HG03175 (cell line): ENCODE results near the gene ZNF418.

ENCODE experiments used
- ATAC-seq: cut with Tn5 transposase; IDR thresholded peaks from one replicate; pipeline ENCODE4 v1.9.1; 2021; ENCODE audit warnings: mild to moderate bottlenecking, moderate library complexity; ENCODE audit not compliant: unreplicated experiment

Gene ZNF418

DNA sequence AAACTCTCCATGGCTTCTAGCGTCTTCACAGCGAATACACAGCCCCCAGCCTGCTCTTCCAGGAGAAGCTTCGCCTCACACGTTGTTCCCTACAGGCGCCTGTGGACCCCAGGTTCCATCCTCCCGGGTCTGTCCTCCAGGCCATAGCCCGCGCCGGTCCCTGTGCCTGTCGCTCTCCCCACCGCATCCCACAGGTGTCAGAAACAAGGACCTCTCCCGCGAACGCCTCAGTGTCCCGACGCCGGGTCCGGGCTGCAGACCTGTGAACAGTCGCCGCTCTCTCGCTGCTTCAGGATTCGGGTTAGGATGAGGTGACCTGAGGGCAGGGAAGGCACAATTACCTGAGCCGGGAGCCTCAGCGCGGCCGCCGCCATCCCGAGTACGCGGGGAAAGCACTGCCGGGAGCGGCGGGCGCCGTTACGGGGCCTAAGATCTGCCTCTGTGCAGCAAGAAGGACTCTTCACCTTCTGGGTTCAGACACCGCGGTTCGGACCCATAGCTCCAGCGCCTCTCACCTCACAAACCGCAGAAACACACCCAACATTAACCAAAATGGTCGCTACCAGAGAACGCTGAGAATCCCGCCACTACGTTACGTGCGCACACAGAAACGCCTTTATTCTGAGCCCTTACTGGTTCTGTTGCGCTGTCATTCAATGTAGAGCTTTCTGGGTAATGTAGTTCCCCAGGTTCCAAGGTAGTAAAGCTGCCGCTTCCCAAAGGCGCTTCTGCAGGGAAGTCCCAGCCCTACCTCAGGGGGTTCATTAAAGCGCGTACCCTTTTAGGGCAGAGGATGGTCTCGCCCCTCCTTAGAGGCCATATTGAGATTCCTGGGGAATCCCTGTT is at the start of gene ZNF418:
ZNF418 (minus strand) TSS at position 583 of the 846 bp plus-strand sequence. CDS start 1,580 bp downstream, outside the sequence.
- peak; percentile 70 for ATAC-seq

DNA sequence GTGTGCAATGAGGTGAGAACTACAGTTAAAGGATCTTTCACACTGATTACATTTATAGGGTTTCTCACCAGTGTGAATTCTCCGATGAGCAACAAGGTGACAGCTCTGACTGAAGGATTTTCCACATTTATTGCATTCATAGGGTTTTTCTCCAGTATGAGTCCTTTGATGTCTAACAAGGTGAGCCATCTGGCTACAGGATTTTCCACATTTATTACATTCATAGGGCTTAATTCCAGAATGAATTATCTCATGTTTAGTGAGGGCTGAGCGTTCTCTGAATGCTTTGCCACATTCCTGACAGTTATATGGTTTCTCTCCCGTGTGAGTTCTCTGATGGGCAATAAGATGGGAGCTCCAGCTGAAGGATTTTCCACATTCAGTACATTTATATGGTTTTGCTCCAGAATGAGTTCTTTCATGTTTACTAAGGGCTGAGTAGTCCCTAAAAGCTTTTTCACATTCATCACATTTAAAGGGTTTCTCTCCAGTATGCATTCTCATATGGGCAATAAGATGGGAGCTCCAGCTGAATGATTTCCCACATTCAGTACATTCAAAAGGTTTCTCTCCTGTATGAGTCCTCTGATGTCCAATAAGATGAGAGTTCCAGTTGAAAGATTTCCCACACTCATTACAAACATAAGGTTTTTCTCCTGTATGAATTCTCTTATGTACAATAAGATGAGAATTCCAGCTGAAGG is 43.5 kb upstream of the ZNF418 start:
- no peak for ATAC-seq

GRCh38 chr19:57974434-57974833 is 39.2 kb upstream of the ZNF418 start, which contains the start of gene C19orf18:
Gene C19orf18 (minus strand): TSS chr19:57974534. CDS start chr19:57974432, 102 bp downstream.
- ATAC-seq = no peak

DNA sequence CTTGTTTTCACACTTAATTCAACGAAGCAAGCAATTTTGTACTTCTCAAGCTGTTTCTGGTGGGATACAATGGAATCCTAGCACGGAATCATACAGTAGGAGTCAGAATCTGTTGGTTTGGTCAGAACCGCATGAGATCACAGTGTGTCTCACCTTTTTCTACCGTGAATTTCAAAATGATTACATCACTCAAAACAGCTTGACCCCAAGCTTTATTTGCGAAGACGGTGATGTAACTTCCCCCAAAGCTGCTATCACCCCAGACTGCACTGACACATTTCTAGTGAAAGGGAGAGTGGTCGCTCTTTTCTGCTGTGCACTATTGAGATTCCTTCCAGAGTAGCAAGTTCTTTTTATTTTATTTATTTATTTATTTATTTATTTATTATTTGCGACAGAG is 29.6 kb upstream of the ZNF418 start:
- ATAC-seq = no peak

DNA sequence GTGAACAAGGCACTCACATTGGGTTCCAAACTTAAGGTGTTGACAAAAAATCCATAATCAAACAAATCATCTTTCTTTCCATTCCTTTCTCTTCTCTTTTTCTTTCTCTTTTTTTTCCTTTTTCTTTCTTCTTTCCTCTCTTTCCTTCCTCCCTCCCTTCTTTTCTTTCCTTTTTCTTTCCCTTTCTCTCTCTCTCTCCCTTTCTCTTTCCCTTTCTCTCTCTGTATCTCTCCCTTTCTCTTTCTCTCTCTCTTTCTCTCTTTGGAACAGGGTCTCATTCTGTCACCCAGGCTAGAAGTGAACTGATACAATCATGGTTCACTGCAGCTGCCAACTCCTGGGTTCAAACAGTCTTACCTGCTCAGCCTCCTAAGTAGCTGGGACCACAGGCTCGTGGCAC is 26.6 kb upstream of the ZNF418 start:
- no peak for ATAC-seq

DNA sequence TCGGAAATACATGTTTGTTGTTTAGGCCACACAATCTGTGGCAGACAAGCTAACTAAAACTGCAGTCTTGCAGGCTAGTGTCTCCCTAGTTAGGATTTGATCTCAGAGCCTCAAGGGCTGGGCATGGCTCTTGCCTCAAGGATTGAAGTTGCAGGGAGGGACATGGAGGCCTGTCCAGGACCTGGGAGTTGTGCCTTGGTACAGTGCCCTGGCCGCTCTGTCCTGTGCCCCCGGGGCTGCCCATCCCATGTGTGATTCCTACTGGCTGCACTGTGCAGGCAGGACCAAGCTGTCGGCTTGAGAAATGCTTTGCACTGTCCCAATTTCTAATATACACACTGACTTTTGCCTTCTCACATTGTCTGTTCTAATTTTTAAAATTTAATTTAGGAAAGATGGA is 19.8 kb upstream of the ZNF418 start:
- ATAC-seq = no peak

GRCh38 chr19:57949702-57950101 is 14.5 kb upstream of the ZNF418 start:
- ATAC-seq = no peak

DNA sequence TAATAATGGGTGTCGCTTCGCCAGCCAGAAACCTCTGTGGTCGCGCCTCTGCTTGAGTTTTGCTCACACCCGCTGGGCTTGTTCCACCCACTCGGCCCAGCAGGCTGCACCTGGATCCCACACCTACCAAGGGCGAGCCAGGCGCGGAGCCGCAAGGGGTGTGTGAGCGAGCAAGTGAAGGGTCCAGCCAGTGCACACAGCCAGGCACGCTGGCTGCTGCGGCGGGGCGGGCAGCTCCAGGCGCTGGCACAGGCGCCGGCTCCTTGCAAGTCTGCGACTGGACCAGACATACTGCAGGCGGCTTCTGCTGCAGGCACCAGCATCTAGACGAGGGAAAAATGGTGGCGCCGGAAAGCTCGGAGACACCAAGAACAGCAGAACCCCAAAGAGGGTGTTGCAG is 14.1 kb upstream of the ZNF418 start:
- ATAC-seq = no peak

DNA sequence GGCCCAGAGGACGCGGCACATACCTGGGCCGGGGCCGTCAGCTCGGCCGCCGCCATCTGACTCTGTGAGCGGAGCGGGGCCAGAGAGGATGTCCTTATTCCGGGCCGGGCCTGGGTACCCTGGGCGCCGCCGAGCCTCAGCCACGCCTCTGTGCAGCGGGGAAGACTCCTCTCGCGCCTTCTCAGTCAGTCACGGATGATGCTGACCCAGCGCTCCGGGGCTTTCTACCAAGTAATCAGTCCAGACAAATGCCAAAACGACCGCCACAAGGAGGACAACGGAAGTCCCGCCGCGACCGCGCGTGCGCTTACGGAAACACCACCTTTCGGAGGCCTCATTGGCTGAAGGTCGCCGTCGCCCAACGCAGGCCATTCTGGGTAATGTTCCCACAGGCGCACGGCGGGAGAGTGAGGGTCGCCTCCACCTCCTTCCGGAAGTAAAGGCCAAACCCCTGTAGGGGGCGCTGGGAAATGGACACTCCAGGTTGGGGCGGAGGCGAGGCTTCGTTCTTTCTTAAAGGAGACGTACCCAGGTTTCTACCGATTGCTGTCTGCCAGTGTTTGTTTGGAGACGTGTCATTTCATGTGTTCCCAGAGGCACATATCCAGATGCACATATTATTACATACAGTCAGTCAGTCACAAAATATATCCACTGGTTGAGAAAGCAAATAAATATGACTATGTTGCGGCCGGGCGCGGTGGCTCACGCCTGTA is 12.4 kb upstream of the ZNF418 start, which contains the start of gene ZNF256:
ZNF256 (minus strand) TSS at position 288 of the 716 bp plus-strand sequence; CDS start at position 56, 232 bp downstream.
- ATAC-seq = peak; percentile 90

GRCh38 chr19:57947088-57947418 is 11.9 kb upstream of the ZNF418 start:
- ATAC-seq = peak; percentile 8

DNA sequence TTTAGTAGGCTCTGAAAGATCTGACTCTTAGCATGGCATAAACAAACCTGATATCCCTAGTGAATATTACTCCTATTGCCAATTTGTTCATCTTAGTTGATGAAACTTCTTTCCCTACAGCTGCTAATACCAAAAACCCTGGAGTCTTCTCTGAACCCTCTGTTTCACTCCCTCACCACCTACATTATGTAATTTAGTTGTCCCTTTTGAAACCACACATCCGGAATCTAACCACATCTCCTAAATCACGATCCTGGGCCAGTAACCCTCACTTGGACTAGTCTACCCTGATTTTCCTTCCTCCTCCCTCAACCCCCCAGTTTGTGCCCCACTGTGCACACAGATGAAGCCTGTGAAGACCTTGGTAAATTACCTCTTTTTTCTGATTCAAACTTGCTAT is 11.1 kb upstream of the ZNF418 start:
- ATAC-seq = no peak

- ATAC-seq = no peak
Measured at GRCh38 chr19:57941593-57941992, 6.4 kb upstream of the ZNF418 start.

DNA sequence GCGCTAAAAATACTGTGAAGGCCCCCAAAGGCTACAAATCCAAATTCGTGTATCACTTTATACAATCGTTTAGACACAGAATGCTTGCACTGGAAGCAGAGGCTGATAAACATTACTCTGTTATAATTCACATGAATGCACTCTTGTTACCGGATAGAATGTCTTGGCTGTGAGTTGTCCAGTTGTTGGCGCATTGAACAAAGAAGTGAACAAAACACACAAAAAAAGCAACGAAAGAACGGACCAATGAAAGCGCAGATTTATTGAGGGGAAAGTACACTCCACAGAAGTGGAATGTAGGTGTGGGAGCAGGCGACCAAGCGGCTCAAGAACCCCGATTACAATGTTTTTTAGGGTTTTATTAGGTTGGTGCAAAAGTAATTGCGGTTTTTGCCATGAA is 529 bp upstream of the ZNF418 start:
- no peak for ATAC-seq

GRCh38 chr19:57927587-57927986 is 7.6 kb downstream of the ZNF418 start:
- no peak for ATAC-seq

GRCh38 chr19:57916168-57916995 is 18.8 kb downstream of the ZNF418 start, which contains the start of gene ZNF417:
Gene ZNF417 (minus strand): TSS chr19:57916592. CDS start chr19:57916411, 181 bp downstream.
- ATAC-seq = peak; percentile 98

DNA sequence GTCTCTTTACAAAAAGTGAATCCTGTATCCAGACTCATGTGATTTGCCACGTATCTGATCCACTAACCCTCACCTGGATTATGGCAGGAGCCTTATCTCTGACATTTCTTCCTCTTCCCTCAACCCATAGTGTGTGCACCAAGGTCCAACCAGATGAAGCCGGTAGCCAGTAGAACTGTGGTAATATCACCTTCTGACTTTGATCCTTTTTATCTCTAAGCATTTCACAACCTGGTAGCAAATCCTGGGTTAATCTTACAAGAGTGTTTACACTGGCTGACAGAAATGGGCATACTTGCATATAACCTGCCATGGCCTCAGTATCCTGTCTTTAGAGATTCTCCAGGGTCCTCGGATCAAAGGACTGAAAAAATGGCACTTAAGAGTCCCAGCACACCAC is 20.7 kb downstream of the ZNF418 start:
- ATAC-seq = no peak

DNA sequence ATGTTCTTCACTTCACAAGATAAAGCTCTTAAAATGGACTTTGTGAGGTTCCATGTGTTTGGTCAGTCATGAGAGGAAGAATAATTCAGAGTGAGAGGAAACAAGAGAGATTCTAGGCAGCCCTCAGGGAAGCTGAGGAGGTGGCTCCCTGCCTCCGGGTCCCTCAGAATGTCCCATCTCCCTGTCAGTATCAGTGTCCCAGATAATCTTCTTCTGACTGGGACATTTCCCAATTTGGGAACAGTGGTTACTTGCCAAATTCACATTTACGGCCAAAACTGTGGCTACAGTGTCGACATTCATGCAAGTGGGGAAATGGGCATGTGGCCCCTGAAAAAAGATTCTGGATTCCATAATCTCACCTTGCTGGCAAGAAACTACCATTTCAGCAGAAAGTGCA is 27.8 kb downstream of the ZNF418 start:
- no peak for ATAC-seq

- no peak for ATAC-seq
Measured at GRCh38 chr19:57905258-57905657, 29.9 kb downstream of the ZNF418 start.

- ATAC-seq = no peak
Measured at GRCh38 chr19:57903618-57904184, 31.5 kb downstream of the ZNF418 start.

DNA sequence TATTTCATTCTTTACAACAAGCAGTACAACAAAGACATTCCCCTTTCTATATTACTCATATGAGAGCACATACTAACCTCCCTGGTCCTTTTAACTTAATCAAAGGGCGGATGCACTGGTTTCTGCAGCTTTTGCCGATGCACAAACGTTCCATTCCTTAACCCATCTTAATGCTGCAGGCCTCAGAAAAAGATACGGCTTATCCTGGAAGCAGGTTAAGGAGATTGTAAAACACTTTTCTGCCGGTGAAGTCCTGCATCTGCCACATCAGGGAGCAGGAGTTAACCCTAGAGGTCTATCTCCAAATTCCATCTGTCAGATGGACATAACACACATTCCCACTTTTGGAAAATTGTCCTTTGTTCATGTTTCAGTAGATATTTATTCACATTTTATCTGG is 34.9 kb downstream of the ZNF418 start:
- no peak for ATAC-seq
